Uterus (tissue), 4 donors: ENCODE results near the gene SP2. TPM values are rescaled to one million over a fixed set of nuclear protein-coding genes. Genes with fewer than 3 reads are reported as not detected.
"Not testable (repeated sequence)": the region's sequence is repeated elsewhere in the genome, so short reads cannot be mapped to it uniquely, and the experiment has no call there.

Experiments used
- DNase-seq, 2 donors: peaks; one replicate each; pipeline ENCODE4 v3.0.0-alpha.2; 2019 to 2020
- H3K27ac ChIP-seq, 2 donors: fragments of 200-600 bp; sonication (generic); 1 replicate in 1 of 2; 2 replicates in 1 of 2; pipeline ENCODE4 v1.5.1; 2016 to 2018
- H3K27me3 ChIP-seq, 2 donors: fragments of 200-600 bp; sonication (generic); one replicate each; pipeline ENCODE4 v1.5.1; 2018 to 2019; ENCODE audit warnings: control low read depth in 1 of 2
- H3K36me3 ChIP-seq, 2 donors: fragments of 200-600 bp; sonication (generic); one replicate each; pipeline ENCODE4 v1.5.1; 2019; ENCODE audit warnings: control low read depth in 1 of 2
- H3K4me1 ChIP-seq, 2 donors: fragments of 200-600 bp; sonication (generic); one replicate each; pipeline ENCODE4 v1.5.1; 2018 to 2019; ENCODE audit warnings: control low read depth in 1 of 2
- H3K4me3 ChIP-seq, 2 donors: fragments of 200-600 bp; sonication (generic); 1 replicate in 1 of 2; 2 replicates in 1 of 2; pipeline ENCODE4 v1.5.1; 2018 to 2019; ENCODE audit warnings: mild to moderate bottlenecking in 1 of 2
- H3K9me3 ChIP-seq, 2 donors: fragments of 200-600 bp; sonication (generic); one replicate each; pipeline ENCODE4 v1.5.1; 2019; ENCODE audit warnings: control low read depth in 1 of 2
- POLR2A ChIP-seq, 2 donors: fragments of 450-650 bp; IDR thresholded peaks; one replicate each; pipeline ENCODE4 v1.6.1; 2016; ENCODE audit warnings: antibody characterized with exemption in 2 of 2, mild to moderate bottlenecking in 1 of 2, moderate library complexity in 1 of 2
- intact Hi-C: fragments of 100-400 bp; cut with DNase I; formaldehyde crosslinking; loops from one replicate; pipeline ENCODE4 v1.15.1; 2023; ENCODE audit warnings: low total_unique reads
- total RNA-seq, 4 donors: library from RNA; depleted of rRNA in 3 of 4; stranded (reverse); fragments of >200 nt in 3 of 4; gene quantifications; one replicate each; pipeline versions ENCODE4 v1.1.0 to v1.2.4, GENCODE V29; 2014 to 2023
- TF ChIP-seq, protein P1 (sequence below), 4 experiments: fragments of 200-600 bp in 2 of 4; fragments of 450-650 bp in 2 of 4; sonication (generic) in 2 of 4; IDR thresholded peaks; one replicate each; pipeline ENCODE4 v1.5.1; 2016 to 2019; ENCODE audit warnings: antibody characterized with exemption in 4 of 4, mild to moderate bottlenecking in 2 of 4, moderate library complexity in 1 of 4
- donor health status: DM: yes; HTN: yes; CAD: no.

Gene SP2
- total RNA-seq, 4 donors from 2014 or later: 0.88 to 18.7 (median 1.3) TPM

DNA sequence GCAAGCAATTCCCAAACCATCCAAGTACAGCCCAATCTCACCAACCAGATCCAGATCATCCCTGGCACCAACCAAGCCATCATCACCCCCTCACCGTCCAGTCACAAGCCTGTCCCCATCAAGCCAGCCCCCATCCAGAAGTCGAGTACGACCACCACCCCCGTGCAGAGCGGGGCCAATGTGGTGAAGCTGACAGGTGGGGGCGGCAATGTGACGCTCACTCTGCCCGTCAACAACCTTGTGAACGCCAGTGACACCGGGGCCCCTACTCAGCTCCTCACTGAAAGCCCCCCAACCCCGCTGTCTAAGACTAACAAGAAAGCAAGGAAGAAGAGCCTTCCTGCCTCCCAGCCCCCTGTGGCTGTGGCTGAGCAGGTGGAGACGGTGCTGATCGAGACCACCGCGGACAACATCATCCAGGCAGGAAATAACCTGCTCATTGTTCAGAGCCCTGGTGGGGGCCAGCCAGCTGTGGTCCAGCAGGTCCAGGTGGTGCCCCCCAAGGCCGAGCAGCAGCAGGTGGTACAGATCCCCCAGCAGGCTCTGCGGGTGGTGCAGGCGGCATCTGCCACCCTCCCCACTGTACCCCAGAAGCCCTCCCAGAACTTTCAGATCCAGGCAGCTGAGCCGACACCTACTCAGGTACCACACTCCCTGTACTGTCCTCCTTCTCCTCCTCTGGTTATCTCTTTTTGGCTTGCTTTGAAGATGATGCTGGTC is 20.6 kb downstream of the SP2 start:
- intact Hi-C loops: no loop called here
- Histone ChIP-seq H3K4me3 (no peak overlapping the region), H3K27ac (no peak overlapping the region), H3K27me3 (no peaks in the 10 kb centered on the region), H3K4me1 (no peaks in the 10 kb centered on the region), H3K9me3 (no peaks in the 10 kb centered on the region), H3K36me3 (no peaks in the 10 kb centered on the region)
- TF ChIP-seq, protein P1, sequence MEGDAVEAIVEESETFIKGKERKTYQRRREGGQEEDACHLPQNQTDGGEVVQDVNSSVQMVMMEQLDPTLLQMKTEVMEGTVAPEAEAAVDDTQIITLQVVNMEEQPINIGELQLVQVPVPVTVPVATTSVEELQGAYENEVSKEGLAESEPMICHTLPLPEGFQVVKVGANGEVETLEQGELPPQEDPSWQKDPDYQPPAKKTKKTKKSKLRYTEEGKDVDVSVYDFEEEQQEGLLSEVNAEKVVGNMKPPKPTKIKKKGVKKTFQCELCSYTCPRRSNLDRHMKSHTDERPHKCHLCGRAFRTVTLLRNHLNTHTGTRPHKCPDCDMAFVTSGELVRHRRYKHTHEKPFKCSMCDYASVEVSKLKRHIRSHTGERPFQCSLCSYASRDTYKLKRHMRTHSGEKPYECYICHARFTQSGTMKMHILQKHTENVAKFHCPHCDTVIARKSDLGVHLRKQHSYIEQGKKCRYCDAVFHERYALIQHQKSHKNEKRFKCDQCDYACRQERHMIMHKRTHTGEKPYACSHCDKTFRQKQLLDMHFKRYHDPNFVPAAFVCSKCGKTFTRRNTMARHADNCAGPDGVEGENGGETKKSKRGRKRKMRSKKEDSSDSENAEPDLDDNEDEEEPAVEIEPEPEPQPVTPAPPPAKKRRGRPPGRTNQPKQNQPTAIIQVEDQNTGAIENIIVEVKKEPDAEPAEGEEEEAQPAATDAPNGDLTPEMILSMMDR (IDR thresholded peaks at IDR 0.05): no peak
- DNase-seq: no peak

DNA sequence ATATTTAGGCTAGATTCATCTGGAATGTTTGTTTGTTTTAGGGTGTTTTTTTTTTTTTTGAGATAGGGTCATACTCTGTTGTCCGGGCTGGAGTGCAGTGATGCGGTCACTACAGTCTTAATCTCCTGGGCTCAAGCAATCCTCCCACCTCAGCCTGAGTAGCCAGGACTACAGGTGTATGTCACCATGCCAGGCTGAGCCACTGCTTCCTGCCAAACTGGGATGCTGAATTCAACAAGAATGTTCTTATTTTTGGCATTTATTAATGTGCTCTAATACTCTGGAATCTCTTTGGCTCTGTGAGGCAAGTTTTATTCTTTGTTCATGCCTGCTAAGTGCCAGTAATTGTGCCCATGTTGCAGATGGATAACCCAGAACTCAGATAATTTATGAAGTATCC is 21.5 kb downstream of the SP2 start:
- TF ChIP-seq POLR2A (IDR thresholded peaks at IDR 0.05): no peak
- TF ChIP-seq, protein P1 (IDR thresholded peaks at IDR 0.05): no peak
- no peaks in the 10 kb centered on the region for H3K4me1 ChIP-seq
- H3K27ac ChIP-seq: no peak overlapping the region
- no peak overlapping the region for H3K4me3 ChIP-seq
- intact Hi-C loops: no loop called here
- no peaks in the 10 kb centered on the region for H3K36me3 ChIP-seq
- H3K9me3 ChIP-seq: no peaks in the 10 kb centered on the region
- H3K27me3 ChIP-seq: no peaks in the 10 kb centered on the region
- DNase-seq: no peak

DNA sequence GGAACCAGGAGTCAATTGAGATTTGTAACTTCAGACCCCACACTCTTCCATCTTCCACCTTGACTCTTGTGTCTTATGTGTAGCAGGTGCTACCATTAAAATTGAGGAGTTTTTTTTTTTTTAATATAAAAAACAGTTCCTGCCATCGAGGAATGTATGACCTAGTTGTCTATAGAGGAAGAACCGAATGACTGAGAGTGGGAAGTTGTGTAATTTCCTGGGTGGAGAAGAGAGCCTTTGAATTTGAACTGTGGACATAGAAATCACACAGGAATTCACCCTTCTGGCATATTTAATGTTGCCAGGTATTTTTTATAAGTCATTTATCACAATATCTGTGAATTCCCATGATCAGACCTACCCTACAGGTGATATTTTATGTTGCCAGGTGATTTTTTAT is 22.0 kb downstream of the SP2 start:
- no peak for DNase-seq
- Histone ChIP-seq H3K27ac (no peak overlapping the region), H3K9me3 (no peaks in the 10 kb centered on the region), H3K4me1 (no peaks in the 10 kb centered on the region), H3K4me3 (no peak overlapping the region), H3K27me3 (no peaks in the 10 kb centered on the region), H3K36me3 (no peaks in the 10 kb centered on the region)
- intact Hi-C loops: no loop called here
- TF ChIP-seq POLR2A (IDR thresholded peaks at IDR 0.05): no peak
- TF ChIP-seq, protein P1 (IDR thresholded peaks at IDR 0.05): no peak

DNA sequence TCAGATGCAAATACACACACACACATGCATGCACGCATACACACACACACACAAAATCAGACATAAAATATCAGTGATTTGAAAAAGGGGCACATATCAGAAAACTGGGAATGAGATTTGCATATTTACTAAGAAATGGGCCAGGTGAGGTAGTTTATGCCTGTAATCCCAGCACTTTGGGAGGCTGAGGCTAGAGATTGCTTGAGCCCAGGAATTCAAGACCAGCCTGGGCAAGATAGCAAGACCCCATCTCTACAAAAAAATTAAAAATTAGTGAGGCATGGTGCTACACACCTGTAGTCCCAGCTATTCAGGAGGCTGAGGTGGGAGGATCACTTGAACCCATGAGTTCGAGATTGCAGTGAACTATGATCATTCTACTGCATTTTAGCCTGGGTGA is 23.0 kb downstream of the SP2 start:
- Histone ChIP-seq H3K27ac (no peak overlapping the region), H3K36me3 (no peaks in the 10 kb centered on the region), H3K4me3 (no peak overlapping the region), H3K9me3 (no peaks in the 10 kb centered on the region), H3K27me3 (no peaks in the 10 kb centered on the region), H3K4me1 (no peaks in the 10 kb centered on the region)
- no peak for TF ChIP-seq POLR2A (IDR thresholded peaks at IDR 0.05)
- no peak for DNase-seq
- intact Hi-C loops: no loop called here

DNA sequence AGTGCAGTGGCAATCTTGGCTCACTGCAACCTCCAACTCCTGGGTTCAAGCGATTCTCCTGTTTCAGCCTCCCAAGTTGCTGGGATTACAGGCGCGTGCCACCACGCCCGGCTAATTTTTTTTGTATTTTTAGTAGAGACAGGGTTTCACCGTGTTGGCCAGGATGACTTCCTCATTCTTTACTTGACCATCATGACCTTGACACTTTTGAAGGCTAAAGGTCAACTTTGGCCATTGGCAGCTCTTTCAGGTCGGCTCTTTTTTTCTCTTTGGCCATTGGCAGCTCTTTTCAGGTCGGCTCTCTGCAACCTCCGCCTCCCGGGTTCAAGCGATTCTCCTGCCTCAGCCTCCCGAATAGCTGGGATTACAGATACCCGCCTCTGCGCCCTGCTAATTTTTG is 23.9 kb downstream of the SP2 start:
- H3K4me1 ChIP-seq, H3K4me3 ChIP-seq, H3K9me3 ChIP-seq, H3K27ac ChIP-seq, intact Hi-C loops, H3K27me3 ChIP-seq, DNase-seq, H3K36me3 ChIP-seq: not testable (repeated sequence)

DNA sequence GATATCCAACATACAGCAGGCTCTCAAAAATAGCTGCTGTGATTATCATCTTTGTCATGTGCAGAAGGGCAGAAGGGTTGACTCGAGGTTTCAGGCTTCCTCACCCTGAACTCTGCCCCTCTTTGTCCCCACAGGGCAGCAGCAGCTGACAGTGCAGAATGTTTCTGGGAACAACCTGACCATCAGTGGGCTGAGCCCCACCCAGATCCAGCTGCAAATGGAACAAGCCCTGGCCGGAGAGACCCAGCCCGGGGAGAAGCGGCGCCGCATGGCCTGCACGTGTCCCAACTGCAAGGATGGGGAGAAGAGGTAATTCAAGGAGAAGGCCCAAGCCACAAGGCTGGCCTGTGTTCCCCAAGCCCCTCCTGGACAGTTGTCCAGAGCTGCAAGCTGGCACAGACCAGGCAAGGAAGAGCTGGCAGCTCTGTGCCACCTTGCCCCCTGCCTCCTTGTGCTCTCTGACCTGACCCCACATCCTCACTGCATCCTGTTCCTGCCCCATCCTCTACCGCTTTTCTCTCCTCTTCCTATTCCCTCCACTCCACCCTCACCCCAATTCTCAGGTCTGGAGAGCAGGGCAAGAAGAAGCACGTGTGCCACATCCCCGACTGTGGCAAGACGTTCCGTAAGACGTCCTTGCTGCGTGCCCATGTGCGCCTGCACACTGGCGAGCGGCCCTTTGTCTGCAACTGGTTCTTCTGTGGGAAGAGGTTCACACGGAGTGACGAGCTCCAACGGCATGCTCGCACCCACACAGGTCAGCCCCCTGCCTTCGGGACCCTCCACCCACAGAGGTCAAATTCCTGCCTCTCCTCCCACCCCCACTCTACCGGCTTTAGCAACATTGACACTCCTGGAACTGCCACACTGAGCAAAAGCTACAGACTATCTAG is 29.0 kb downstream of the SP2 start:
- no peak overlapping the region for H3K4me3 ChIP-seq
- H3K36me3 ChIP-seq: no peaks in the 10 kb centered on the region
- no peaks in the 10 kb centered on the region for H3K9me3 ChIP-seq
- no peak for TF ChIP-seq POLR2A (IDR thresholded peaks at IDR 0.05)
- TF ChIP-seq, protein P1 (IDR thresholded peaks at IDR 0.05): no peak
- H3K27ac ChIP-seq: no peak overlapping the region
- no peaks in the 10 kb centered on the region for H3K4me1 ChIP-seq
- no peak for DNase-seq
- no peaks in the 10 kb centered on the region for H3K27me3 ChIP-seq
- intact Hi-C loops: no loop called here
